HG03469 (cell line): ENCODE data around the gene BICRAL.
"Not testable (repeated sequence)": the region's sequence is repeated elsewhere in the genome, so short reads cannot be mapped to it uniquely, and the experiment has no call there.

Experiments
- ATAC-seq: cut with Tn5 transposase; IDR thresholded peaks from one replicate; pipeline ENCODE4 v1.9.1; 2021; ENCODE audit warnings: mild to moderate bottlenecking, moderate library complexity, moderate number of reproducible peaks; ENCODE audit not compliant: unreplicated experiment

BICRAL gene, protein sequence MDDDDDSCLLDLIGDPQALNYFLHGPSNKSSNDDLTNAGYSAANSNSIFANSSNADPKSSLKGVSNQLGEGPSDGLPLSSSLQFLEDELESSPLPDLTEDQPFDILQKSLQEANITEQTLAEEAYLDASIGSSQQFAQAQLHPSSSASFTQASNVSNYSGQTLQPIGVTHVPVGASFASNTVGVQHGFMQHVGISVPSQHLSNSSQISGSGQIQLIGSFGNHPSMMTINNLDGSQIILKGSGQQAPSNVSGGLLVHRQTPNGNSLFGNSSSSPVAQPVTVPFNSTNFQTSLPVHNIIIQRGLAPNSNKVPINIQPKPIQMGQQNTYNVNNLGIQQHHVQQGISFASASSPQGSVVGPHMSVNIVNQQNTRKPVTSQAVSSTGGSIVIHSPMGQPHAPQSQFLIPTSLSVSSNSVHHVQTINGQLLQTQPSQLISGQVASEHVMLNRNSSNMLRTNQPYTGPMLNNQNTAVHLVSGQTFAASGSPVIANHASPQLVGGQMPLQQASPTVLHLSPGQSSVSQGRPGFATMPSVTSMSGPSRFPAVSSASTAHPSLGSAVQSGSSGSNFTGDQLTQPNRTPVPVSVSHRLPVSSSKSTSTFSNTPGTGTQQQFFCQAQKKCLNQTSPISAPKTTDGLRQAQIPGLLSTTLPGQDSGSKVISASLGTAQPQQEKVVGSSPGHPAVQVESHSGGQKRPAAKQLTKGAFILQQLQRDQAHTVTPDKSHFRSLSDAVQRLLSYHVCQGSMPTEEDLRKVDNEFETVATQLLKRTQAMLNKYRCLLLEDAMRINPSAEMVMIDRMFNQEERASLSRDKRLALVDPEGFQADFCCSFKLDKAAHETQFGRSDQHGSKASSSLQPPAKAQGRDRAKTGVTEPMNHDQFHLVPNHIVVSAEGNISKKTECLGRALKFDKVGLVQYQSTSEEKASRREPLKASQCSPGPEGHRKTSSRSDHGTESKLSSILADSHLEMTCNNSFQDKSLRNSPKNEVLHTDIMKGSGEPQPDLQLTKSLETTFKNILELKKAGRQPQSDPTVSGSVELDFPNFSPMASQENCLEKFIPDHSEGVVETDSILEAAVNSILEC

DNA sequence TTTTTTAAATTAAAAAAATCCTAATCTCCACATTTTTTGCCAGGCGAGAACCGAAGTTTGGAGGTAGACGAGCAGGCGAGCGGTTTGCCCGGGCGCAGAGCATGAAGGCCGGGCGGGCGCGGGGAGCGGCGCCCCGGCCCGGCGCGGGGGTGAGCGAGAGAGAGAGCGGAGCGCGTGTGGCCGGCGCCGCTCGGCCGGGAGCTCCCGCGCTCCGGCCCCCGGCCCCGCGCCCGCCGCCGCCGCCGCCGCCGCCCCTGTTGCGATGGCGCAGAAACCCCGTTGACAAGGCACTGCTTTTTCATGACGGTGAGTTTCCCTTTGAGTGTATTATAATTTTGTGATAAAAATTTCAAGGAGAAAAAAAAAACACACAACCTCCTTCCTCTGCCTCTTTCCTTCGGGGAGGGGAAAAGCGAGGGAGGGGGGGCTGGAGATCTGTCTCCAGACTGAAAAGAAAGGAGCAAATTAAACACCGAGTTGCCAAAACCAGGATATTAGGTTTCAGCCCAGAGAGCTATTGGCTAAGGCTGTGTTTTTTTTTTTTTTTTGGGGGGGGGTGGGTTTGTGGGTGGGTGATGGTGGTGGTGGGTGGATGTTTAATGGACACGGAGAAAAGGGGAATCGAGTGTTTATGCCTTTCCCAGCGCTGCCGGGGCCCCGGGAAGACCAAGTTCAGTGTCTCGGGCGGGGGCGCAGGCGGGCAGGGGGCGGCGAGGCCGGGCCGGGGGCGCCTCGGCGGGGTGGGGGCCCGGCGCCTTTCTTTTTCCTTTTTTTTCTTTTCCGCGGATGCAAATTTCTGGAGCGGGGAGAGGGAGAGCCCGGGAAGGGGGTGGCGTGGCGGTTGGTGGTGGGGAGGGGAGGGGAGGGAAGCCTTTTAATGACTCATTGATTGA lies at the start of gene BICRAL:
TSS of gene BICRAL (plus strand) at position 257 of the 893 bp plus-strand sequence. CDS start 39,971 bp downstream, outside the sequence.
- no peak for ATAC-seq

DNA sequence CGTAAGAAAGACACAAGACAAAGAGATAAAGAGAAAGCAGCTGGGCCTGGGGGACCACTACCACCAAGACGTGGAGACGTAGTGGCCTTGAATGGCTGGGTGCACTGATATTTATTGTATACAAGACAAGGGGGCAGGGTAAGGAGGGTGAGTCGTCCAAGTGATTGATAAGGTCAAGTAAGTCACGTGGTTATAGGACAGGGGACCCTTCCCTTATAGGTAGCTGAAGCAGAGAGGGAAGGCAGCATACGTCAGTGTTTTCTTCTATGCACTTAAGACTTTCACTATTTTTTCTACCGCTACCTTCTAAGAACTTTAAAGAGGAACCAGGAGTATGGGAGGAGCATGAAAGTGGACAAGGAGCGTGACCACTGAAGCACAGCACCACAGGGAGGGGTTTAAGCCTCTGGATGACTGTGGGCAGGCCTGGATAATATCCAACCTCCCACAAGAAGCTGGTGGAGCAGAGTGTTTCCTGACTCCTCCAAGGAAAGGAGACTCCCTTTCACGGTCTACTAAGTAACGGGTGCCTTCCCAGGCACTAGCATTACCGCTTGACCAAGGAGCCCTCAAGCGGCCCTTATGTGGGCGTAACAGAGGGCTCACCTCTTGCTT lies 47.9 kb upstream of the BICRAL start:
- ATAC-seq: not testable (repeated sequence)

DNA sequence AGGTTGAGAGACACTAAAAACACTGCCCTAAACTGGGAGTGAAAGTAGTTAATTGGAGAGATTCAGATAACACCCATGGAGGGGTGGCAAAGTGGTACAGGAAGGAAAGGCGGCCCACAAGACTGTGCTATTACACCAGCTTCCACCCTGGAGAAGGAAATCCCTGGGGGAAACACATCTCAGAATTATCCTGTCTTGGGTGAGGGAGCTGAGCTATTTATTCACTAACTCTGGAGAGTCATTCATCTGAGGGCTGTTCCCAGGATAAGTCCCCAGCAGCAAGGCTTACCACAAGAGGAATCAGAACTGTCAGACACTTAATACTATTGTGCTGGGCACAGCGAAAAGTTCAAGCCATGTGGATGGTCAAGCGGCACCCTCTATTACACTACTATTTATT lies 45.9 kb upstream of the BICRAL start:
- ATAC-seq: no peak

DNA sequence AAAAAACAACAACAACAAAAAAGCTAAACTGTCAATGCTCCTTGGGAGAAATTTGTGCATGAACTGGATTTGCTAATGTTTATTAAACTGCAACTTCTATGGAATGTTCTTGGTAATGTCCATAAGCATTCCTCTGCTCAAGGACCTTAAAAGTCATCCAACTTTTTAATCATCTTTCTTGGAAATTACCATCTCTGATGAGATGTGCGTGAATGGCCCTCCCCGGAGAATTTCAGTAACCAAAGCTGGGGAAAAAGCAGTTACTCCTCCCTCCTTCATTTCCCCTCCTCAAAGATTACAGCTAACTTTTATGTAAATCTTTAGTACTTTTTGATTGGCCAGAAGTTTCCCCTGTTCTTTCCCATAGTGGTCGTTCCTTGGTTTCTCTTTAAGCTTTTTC lies 41.1 kb upstream of the BICRAL start:
- ATAC-seq: no peak

DNA sequence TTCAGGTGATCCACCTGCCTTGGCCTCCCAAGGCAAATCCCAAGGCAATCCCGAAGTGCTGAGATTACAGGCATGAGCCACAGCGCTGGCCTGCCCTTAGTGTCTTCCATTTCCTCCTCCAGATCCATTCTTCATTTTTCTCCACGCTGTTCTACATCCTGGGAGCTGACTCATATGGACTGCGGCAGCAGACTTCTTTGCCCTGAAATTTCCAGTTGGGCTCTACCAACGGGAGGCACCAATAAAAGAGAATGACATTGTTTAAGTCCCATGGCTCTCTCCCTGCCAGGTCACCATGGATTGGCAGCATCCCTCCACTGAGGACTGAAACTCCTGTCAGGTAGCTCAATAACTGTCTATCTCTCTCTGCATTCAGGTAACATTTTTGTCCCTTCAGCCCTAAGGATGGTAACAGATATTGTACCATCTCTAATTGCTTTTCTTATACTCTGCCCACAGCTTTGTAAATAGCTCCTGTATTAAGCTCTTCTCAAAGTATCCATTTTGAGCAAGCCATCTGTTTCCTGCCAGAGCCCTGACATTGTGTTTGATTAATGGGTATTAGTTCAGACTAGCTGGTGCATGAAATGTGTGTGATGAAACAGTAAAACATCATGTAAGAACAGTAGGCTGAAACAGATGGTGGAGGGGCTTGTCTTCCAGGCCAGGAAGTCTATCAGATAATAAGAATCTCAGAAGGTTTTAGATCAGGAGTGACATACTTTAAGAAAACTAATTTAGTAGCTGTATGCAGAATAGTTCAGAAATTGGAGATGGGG lies 39.5 kb upstream of the BICRAL start:
- ATAC-seq: no peak

DNA sequence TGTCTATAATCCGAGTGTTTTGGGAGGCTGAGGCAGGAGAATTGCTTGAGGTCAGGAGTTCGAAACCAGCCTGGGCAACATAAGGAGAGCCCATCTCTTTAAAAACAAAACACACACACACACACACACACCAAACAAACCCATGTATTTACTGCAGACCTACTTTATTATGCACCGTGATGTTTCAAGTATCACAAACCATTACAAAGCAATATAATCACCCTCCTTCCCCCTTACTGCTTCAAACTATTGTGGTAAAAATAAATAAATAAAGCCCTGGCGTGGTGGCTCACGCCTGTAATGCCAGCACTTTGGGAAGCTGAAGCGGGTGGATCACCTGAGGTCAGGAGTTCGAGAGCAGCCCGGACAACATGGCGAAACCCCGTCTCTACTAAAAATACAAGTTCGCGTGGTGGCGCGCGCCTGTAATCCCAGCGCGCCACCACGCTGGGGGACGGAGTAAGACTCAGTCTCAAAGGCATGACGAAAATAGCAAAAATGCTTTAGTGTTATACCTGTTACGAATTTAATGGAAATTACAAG lies 37.4 kb upstream of the BICRAL start:
- no peak for ATAC-seq

DNA sequence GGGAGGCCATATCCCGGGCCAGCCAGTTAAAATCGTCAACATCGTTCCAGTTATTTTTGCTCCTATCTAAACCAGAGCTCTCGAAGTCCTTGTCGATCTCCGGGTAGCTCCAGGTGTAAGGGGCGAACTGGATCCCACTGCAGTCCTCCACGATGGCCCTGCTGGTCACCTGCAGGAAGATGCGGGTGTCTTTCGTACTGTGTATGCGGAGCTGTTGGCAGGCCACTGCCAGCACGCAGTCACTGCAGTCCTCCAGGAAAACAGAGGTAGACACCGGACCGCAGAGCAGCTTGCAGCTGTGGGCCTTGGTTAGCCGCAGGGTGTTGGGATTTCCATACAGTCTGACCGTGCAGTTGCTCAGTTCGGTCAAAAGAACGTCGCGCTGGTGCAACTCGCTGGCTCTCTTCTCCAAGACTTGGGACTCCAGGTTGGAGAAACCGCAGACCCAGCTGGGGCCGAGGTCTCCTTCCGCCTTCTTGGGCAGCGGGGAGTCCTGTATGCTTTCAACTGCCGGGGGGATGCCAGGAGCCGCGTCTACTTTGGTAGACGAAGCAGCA lies 36.7 kb upstream of the BICRAL start:
- no peak for ATAC-seq

DNA sequence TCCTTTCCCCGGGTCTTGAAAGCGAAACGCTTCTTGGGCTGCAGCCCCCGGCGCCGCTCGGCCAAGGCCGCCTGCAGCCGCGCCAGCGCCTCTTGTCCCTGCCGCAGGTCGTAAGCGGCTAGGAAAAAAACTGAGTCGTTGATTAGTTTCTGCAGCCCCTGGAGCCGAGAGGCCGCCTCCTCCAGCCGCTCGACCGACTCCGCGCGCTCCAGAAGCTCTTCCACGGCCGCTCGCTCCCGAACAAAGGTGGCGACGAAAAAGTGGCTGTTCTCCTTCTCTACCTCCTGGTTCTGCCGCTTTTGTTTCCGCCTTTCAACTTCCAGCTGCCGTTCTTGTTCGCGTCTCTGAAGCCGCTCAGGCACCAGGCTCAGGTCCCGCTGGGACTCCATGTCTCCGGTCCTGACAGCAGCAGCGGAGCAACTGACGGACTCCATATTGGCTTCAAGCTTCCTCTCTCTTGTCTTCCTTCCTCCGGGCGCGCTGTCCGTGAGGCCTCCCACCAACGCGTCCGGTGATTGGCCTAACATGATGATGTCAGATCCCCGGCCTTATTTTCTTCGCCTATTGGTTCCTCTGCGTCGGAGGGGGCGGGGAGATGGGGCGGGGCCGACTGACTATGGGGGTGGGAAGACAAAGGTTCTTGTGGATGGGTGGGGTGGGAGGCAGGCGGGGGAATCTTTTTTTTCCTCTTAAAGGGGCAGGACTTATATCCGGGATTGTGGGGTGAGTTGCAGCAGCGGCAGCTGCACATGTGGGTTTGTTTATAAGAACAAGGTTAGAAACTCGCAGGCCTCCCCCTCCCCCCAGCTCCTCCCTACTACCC lies 36.0 kb upstream of the BICRAL start, which contains the start of gene TBCC:
TSS of gene TBCC (minus strand) at position 464 of the 823 bp plus-strand sequence. CDS start at position 434, 30 bp downstream.
- peak; percentile 53 for ATAC-seq

DNA sequence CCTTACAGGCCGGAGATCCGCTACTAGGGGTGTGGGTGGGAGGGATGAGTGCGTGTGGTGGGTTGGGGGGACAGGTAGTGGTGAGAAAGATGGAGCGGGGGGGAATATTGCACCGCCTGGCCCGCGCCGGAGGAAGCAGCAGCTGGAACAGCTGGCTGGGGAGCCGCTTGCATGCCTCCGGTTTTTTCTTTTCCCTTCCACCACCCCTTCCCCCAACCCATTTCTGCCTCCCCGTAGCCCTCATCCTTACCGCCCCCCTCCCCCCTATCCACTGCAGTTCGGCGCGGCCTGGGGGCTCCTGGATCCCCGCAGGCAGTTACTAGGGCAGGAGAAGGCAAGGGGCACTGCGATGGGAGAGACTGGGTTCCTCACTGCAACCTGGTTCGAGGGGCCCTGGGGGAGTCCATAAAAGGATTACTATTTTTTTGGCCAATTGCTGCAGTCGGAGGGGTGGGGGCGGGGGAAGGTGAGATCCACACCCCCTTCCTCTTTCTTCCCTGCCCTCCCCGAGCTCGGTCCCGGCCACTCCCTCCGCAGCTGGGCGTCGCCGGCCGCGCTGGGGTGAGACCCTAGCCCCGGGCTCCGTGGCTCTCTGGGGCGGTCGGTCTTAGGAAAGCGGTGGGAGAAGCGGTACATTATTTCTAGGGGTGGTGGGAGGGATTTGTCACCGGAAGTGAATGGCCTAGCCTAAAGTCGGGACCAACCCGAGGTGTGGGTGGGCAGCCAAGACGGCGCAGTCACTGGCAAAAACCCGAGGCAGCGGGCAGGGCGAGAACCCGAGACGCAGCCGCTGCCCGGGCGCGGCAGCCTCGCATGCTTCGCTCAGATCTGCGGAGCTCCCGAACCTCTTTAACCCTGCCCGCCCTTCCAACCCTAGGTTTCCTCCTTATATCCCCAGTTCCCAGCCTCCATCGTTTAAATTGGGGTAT lies 35.1 kb upstream of the BICRAL start:
- ATAC-seq: peak; percentile 28

DNA sequence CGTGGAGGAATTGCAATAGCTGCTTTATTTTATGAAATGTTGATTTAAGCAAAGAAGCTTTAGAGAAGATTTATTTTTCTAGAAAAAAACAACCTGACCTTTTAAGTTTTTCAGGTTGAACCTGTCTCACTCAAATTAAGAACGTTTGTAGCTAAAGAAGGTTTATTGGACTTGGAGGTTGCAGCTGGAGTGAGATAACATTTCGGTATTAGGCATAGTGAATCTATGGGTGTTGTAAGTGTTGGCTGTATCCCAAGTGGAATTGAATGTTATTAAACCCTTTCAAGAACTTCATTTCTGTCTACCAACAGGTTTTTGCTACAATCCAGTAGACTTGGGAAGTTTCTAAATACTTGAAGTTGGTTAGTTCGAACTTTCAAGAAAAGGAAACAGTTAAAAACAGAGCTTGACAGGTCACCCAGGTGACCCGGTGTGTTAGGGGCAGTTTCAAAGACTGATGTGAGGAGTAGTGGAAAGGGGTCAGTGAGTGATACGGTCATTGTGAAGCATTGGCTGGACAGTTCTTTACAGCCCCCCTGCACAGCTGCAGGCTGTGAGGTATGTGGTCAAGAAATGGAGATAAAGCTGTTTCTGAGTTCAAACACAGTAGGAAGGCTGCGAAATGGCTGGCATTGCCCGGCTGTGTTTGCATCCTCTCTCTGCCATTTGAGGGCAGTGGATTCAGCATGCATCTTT lies 33.5 kb upstream of the BICRAL start:
- no peak for ATAC-seq

DNA sequence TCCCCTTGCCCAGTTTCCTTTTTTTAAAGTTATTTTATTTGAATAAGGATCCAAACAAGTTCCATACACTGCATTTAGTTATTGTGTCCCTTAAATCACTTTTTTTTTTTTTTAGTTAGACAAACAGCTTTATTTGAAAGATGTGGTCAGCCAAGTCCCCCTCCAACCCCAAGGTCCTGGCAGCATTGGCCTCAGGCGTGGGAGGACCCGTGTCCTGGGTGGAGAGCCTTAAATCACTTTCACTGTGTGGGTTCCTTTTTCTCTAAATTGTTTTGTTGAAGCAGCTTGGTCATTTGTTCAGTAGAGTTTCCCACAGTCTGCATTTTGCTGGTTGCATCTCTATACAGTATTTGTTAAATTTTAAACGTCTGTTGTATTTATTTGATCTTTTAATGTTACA lies 30.8 kb upstream of the BICRAL start:
- ATAC-seq: no peak

DNA sequence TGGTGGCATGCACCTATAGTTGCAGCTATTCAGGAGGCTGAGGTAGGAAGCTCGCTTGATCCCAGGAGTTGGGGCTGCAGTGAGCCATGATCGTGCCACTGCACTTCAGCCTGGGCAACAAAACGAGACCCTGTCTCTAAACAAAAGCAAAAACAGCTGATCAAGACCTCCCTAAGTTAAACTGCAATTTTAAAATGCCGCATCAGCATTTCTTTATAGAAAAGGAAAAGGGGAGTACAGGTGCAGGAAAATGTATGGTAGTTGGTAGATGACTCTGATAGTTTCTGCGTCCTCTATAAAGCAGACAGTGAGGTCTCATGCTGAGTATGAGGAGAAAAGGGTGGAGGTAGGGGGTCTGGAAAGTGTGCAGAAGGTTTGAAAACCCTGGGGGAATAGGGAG lies 27.1 kb upstream of the BICRAL start:
- no peak for ATAC-seq

DNA sequence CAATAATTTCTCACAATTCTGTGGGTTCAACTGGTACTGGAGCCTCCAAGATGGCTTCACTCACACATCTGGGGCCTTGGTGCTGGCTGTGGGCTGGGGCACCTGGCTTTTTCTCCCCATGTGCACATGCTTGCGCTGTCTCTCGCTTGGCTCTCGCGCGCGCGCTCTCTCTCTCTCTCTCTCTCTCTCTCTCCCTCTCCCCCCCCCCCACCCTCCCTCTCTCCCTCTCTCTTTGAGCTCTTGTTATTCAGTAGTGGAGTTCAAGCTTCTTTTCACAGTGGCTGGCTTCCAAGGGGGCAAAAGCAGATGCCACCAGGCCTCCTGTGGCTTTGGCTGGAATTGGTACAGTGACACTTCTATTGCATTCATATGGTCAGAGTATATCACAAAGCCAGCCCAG lies 25.1 kb upstream of the BICRAL start:
- no peak for ATAC-seq

DNA sequence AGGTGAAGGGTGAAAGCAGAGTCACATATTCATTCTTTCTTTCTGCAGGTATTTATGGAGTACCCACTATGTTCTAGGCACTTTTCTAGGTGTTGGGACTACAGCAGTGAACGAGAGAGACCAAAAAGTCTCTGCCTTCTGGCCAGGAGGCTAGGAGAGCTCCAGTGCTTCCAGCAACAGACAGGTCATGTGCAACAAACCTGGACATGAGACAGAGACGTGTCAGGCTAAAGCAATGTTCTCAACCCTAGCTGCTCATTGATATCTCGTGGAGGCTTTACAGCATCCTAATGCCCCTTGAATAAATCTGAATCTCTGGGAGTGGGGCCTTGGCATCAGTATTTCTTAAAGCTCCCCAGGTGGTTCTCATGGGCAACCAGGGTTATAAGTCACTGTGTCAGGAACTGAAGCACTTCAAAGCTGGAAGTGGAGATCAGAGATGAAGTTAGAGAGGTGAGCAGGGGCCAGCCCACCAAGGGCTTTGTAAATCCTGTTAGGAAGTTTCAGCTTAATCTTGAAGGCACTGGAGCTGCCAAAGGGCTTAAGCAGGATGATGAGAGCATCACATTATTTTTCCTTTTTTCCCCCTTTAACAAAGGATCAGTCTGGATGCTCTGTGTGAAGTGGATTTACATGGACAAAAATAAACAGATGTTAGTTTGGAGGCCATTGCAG lies 23.0 kb upstream of the BICRAL start:
- ATAC-seq: no peak

DNA sequence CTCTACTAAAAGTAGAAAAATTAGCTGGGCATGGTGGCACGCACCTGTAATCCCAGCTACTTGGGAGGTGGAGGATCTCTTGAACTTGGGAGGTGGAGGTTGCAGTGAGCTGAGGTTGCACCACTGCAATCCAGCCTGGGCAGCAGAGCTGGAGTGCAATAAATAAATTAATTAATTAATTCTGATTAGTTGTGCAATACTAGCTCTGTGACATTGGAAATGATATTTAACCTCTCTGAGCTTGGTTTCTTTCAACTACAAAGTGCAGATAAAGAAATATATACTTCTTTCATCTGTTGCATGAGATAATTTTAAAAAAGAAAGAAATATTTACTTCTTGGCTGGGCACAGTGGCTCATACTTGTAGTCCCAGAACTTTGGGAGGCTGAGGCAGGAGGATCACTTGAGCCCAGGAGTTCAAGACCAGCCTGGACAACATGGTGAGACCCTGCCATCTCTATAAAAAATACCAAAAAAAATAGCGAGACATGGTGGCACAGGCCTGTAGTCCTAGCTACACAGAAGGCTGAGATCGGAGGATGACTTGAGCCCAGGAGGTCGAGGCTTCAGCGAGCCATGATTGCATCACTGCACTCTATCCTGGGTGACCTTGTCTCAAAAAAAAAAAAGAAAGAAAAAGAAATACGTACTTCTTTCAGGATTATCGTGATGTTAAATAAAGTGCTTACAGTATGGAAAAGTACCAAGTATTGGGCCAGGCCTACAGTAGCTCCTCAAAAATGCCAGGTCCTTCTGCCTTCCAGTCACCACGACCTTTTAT lies 20.4 kb upstream of the BICRAL start:
- ATAC-seq: no peak
